NK-92 (cell line): ENCODE results near the gene SNX33.

Experiments
- DNase-seq: peaks from one replicate; lab custom pipeline; 2025; ENCODE audit not compliant: unreplicated experiment; lab: John Stamatoyannopoulos, UW

Gene SNX33

DNA sequence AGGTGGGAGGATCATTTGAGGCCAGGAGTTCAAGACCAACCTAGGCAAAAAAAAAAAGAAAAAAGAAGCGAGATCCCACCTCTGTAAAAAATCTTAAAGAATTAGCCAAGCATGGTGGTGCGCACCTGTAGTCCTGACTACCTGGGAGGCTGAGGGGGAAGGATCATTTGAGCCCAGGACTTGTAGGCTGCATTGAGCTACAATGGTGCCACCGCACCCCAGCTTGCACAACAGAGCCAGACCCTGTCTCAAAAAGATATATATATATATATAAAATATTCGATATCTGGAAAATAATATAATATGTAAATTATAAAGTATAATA is 6.6 kb upstream of the SNX33 start:
- DNase-seq: no peak

DNA sequence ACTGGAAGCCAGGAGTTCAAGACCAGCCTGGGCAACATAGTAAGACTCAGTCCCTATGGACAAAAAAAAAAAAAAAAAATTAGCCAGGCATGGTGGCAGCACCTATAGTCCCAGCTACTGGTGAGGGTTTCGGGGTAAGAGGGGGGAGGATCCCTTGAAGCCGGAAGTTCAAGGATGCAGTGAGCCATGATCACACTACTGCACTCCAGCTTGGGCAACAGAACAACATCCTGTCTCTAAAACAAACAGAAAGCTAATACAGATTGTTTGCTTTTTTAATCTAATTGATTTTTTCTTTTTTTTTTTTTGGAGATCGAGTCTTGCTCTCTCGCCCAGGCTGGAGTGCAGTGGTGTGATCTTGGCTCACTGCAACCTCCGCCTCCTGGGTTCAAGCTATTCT is 6.1 kb upstream of the SNX33 start:
- DNase-seq: no peak

DNA sequence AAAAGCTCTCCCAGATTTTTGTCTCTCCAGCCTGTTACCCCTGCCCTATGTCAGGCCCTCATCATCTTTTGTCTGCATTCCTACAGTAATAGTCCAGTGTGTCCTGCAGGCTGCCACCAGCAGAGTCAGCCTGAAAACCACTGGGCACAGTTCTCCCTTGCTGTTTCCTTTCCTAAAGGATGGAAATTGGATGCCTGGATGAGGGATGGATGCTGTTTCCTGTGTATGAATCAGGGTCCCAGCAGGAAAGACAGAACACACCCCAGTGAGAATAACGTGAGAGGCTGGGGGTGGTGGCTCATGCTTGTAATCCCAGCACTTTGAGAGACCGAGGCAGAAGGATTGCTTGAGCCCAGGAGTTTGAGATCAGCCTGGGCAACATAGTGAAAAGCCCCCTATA is 3.3 kb upstream of the SNX33 start:
- DNase-seq: no peak

DNA sequence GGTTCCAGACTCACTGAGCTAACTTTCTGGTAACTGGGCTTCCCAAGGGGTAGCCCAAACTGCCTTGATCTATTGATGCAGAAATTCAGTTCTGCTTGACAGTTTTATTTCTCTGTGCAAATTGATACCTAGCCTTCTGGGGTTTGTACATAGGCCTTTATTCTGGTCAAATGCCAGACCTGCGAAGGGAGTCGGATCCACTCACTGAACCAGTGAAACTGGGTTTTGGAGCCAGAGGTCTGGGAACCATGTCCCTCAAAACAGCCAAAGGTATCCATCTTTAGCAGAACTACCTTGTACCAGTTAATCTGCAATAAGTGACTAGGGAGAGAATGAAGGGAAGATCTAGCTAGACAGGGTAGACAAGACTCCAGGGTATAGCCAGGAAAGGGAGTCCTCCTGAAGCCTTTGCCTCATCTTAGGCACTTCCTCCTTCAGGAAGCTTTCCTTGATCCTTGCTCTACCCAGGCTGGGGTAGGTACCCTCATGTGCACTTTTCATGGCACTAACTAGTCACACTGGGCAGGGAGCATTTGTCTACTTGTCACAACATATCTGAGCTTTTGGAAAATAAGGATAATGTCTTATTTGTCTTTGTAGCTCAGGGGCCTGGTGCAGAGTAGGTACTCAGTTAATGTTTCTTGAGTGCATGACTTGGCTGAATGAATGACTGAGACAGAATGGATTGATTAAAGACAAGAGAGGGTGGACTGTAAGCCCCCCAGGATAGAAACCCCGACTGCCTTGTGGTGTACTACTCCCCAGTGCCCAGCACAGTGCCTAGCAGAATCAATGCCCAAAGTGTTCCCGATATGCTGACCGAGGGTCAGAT is 1.4 kb upstream of the SNX33 start:
- DNase-seq: no peak

DNA sequence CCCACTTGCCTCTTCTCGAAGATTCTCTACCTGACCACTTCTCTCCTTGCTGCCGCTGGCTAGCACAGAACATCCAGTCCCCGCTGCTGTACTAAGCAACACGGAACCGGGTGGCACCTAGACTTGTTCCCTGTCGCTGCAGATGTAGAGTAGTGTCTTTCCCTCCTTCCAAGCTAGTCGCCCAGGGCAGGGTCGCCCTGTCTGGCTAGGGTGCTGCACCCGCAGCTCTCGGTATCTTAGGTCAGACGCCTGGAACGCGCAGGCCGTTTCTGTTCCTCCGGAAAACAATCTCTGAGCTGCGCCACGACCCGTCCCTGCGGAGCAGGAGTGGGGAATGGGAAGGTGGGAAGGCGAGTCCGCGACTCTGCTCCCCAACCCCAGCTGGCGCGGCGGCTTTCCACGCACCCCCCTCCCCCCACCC is 758 bp upstream of the SNX33 start:
- DNase-seq: no peak

DNA sequence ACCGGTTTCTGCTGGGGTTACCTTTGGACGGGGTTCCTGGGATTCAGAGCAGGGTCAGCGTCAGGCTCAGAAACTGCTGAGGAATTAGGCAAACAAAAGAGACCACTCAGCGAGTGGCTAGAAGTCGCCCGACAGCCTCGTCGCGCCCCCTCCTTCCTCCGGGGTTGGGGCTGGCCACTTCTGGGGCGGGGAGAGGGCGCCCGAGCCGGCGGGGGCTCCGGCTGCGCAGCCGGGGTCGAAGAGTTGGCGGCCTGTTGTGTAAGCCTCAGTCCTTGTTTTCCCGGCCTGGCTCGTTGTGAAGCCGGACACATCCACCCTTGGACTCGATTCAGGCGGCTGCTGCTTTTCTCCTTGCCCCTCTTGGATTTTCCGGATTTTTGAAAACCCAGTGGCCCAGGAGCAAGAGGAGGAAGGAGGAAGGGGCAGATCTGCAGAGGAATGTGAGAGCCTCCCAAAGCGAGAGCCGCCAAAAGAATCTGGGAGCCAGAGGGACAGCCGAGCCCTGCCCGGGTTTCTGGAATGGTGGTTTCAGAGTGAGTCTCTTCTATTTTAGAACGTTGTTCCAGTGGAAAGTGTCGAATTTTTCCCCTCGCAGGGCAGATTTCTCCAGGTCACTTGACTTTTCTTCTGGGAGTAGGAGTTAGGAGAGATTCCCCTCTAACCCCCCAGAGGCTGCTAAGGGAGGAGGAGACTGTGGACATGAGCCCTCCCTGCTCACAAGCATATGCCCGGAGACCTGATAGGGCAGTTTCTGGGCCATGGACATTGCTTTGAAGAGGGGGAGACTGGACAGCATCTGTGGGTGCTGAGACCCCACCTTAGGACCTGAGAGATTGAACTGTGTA is 666 bp downstream of the SNX33 start:
- no peak for DNase-seq

DNA sequence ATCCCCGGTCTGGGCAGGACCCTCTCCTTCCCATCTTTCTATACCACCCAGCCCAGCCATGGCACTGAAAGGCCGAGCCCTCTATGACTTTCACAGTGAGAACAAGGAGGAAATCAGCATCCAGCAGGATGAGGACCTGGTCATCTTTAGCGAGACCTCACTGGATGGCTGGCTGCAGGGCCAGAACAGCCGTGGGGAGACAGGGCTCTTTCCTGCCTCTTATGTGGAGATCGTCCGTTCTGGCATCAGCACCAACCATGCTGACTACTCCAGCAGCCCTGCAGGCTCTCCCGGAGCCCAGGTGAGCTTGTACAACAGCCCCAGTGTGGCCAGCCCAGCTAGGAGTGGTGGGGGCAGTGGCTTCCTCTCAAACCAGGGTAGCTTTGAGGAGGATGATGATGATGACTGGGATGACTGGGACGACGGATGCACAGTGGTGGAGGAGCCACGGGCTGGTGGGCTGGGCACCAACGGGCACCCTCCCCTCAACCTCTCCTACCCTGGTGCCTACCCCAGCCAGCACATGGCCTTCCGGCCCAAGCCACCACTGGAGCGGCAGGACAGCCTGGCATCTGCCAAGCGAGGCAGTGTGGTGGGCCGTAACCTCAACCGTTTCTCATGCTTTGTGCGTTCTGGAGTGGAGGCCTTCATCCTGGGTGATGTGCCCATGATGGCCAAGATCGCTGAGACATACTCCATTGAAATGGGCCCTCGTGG is 1.5 kb downstream of the SNX33 start:
- DNase-seq: no peak

DNA sequence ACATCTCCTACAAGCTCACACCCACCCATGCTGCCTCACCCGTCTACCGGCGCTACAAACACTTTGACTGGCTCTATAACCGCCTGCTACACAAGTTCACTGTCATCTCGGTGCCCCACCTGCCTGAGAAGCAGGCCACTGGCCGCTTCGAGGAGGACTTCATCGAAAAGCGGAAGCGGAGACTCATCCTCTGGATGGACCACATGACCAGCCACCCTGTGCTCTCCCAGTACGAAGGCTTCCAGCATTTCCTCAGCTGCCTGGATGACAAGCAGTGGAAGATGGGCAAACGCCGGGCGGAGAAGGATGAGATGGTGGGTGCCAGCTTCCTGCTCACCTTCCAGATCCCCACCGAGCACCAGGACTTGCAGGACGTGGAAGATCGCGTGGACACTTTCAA is 2.1 kb downstream of the SNX33 start:
- DNase-seq: no peak

DNA sequence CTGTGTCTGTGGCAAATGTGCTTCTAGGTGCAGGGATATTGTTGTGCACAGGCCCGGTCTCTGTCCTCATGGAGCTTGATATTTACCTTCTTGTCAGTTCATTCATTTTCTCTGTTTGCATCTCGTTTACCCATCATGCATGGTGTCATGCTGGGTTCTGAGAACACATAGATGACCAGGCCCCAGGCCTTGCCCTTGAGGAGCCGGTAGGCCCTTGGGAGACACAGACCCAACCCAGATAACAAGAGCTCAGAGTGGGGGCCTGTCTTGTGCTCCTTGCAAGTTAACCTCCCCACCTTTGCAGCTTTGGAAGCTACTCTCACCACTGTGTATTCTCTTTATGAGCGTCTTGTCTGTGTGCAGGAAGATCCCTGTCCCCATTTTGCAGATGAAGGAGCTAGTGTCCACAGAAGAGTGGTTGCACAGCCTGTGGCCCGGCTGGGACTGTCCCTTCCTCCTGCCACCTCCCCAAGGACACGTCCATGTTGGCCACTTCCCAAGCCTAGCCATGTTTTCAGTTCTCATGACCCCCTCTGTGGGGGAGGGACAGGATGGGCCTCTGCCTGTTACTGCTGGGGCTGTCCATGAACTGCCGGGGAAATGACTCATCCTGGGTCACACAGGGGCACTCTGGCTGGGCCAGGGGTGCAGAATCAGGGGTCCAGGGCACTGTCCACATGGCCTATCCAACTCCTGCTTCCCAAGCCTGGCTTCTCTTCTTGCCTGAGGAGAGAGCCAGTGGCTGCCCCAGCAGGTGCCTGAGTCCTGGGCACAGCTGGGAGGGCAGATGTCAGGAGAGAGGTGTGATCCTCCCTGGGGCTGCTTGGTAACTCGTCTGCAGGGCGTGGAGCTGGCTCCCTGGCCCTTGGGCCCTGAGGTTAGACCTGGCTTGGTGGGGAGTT is 3.4 kb downstream of the SNX33 start:
- no peak for DNase-seq

DNA sequence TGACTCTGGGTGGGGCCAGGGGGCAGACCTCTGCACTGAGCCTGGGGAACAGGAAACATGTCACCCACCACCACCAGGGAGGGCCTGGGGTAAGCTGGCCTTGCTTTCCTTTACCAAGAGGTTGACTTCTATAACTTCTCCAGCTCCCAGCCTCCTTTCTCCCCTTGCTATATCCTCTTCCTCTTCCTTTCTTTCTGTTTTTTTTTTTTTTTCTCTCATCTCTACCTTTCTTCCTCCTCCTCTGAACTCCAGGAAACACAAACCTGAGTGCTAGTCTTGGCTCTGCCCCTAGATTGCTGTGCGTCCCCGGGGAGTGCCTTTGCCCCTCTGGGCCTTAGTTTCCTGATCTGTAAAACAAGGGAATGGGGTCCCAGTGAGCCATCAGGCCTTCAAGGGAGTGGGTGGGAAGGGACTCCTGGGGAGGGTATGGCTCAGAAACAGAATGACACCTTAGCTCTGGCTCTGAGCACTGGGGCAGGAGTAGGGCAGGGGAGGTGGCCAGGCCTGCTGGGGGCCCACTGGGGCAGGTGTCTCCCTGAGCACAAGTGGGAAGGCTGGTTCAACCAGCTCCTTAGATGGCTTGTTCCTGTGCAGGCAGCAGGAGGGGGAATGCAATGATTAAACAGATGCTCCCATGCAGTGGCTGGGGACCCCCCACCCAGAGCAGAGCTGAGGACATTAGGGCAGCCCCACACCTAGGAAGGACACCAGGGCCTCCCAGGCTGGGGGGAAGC is 4.3 kb downstream of the SNX33 start:
- DNase-seq: no peak

DNA sequence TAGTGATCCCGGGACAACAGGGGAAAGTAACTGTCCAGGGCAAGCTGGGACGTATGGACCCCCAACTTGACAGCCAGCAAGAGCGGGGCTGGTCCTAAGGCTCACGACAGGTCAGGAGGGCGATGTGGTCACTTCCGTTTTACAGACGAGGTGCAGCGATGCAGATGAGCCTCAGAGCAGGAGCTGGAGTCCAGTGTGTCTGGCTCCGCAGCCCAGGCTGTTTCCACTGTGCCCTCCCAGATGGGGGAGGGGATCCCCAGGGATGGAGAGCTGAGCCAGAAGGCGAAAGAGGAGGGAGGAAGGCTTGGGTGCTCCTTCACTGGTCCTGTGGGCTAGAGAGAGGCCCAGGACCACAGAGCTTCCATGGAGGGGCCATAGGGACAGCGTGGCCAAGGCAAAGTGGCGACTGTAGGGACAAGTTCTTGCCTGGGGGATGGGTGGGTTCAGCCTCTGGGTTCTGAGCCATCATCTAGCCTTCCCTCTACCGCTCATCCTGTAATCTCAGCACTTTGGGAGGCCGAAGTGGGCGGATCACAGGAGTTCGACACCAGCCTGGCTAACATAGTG is 5.7 kb downstream of the SNX33 start:
- DNase-seq: no peak

DNA sequence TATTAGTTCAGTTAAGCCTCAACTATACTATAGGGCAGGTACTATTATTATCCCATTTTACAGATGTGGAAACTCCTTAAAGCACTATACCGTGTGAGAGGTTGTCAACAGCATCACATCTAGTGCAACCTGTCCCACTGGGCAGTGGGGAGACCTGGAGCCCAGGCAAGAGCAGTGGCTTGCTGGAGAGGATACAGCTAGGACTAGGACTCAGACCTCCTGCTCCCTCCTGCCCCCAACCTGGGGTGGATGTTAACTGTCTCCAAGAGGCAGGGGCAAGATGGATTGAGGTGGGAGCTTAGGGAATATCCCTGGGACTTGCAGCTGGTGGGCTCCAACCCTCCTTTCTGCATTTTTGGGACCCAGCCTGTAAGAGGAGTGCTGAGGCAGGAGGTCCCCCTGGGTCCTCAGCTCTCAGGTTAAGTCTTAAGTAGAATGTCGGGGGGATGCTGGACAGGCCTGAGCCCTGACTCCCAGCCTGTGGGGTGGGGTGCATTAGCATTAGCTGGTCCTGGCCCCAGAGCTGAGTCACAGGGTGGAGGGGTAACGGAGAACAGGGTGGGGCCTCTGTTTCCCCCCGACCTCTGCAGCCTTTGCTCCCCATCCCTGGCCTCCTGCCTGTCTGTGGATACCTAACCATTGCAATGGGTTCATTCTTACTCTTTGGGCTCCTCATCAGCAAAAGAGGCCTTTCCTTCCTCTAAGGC is 6.6 kb downstream of the SNX33 start:
- no peak for DNase-seq

DNA sequence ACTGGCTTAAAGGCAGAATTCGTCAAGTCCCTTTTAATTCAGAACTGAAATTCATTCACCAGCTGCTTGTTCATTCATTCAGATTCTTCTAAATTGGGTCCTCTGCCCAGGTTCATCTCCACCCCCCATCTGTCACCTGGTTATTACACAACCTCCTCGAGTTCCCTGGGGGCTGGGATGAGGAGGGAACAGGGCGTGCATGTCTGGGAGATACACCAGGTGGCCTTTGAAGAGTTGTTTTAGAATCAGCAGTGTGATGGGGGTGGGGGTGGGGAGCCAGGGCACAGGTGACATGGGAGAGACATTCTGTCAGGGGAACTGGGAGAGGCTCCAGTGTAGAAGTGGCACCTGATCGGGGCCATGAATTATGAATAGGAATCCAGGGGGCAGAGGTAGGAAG is 8.2 kb downstream of the SNX33 start:
- no peak for DNase-seq

DNA sequence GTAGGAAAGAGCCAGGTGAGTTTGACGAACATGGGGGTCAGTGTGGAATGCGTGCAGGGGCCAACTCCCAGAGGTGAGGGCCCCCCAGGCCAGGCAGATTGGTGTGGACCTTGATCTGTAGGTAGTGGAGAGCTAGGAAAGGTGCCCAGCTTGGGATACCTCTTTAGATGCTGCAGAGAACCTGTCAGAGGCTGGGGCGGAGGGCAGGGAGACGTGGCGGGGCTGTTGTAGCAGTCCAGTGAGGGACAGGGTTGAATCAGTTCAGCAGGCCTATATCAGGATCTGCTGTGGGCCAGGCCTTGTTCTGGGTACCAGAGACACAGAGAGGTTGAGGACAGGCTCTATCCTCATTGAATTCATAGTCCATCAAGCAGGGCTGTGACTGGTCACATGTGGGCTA is 8.6 kb downstream of the SNX33 start:
- no peak for DNase-seq

DNA sequence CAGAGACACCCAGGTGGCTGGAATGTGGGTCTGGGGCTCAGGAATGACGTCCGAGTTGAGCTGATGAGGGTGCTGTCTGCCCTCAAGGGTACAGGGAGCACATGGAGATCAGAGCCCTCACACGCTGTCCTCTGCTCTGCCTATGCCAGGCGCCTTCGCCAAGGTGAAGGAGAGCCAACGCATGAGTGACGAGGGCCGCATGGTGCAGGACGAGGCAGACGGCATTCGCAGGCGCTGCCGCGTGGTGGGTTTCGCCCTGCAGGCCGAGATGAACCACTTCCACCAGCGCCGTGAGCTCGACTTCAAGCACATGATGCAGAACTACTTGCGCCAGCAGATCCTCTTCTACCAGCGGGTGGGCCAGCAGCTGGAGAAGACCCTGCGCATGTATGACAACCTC is 9.1 kb downstream of the SNX33 start:
- no peak for DNase-seq

DNA sequence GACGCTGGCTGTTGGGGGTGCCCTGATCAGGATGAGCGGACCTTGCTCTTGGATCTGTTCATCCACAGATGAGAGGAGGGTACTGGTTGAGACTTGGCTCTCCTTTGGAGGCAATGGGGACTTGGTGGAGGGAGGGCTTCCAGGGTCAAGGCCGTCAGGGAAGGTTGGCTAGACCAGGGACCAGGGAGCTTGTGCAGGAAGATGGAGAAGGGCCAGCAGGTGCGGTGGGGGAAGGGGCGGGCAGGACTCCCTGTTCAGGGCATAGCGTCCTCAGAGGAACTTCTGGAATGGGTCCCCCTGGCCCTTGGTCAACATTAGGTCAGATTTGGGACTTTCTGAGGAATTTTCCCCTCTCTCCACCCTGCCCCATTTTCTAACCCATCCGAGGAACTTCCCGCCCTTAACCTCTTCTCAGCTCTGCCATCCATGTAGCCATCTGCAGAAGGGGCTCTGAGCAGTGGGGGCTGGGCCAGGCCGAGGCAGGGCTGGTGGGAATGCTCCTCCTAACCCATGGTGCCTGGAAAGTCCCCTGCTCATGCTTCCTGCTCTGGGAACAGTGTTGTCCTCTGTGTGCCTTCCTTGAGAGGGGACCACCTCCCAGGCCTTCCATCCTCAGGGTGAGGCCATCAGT is 11.5 kb downstream of the SNX33 start:
- DNase-seq: no peak

DNA sequence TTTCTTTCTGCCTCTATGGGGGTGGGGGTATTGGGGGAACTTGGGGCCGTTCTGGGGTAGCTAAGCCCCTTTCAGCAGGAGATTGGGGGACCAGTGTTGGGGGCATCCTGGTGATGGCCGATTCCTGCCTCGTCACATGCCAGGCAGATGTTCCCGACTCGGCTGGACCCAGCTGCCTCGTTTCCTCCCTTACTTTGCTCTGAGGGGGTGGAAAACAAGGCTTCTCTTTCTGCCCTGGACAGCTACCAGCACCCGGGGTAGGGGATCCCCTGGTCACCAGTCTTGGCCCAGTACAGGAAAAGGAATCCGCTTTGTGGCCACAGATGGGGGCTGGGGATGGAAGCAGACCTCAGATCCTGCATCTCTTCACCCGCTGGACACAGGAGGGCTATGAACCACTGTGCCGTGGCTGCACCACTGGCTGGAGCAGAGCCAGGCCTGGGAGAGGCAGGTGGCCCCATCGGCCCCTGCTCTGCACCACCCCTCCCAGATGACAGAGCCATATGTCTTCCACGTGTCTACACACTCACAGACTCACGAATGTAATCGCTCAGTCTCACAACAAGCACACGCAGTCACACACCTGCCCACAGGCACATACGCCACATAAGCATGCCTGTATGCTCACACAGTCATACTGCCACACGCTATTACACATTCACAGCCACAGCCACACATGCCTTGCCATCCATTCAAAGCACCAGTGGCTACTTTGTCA is 12.4 kb downstream of the SNX33 start:
- DNase-seq: no peak

DNA sequence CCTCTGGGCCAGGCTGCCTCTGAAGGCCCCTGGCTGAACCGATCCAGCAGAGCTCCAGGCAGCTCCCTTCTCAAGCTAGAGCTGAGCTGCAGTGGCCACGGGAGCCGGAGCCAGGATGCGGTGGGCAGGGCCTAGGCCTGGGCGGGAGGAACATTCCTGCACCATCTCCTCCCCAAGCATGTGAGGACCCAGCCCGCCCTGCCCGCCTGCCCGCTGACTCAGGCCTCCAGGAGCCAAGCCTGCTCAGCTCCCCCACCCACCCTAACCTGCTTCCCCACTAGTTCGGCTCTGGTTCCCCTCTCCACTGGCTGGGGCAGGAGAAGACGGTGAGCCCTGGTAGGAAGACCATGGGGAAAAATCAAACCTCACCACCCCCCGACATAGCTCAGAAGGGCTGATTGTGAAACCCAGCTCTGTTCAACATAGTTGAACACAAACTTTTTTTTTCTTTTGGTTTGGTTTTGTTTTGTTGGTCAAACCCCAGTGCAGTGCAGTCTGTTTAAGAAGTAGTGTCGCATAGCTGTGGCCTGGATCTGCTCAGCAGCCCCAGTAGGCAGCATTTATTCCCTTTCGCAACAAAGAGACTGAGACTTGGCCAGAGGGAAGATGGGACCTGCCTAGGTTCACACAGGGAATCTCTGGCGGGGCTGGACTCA is 13.5 kb downstream of the SNX33 start:
- DNase-seq: no peak
